HL-60 (cell line): ENCODE data around the gene MED16.

Experiments used
- DNase-seq, 2 experiments: peaks; one replicate each; pipeline ENCODE4 v3.0.0-alpha.2; 2010 to 2020; ENCODE audit warnings: low read depth in 1 of 2, low spot score in 1 of 2
- H3K27ac ChIP-seq: fragments of 250-450 bp; sonication (Bioruptor Pico); replicated peaks from 2 replicates; pipeline ENCODE4 v1.5.1; 2020; ENCODE audit warnings: mild to moderate bottlenecking, moderate library complexity
- H3K27me3 ChIP-seq: fragments of 250-450 bp; sonication (Bioruptor Pico); 2 replicates; pipeline ENCODE4 v1.5.1; 2021; ENCODE audit warnings: mild to moderate bottlenecking, moderate library complexity; ENCODE audit not compliant: insufficient read depth, poor library complexity, severe bottlenecking
- H3K4me3 ChIP-seq: replicated peaks from 2 replicates; pipeline ENCODE4 v1.5.1; 2011; ENCODE audit warnings: mild to moderate bottlenecking, control low read depth, low read length; ENCODE audit not compliant: insufficient read depth
- CTCF ChIP-seq: IDR thresholded peaks from one replicate; pipeline ENCODE4 v1.5.1; 2011; ENCODE audit warnings: low read length, control low read depth, inconsistent platforms; ENCODE audit not compliant: insufficient read depth
- GABPA ChIP-seq: IDR thresholded peaks from 2 replicates; pipeline ENCODE4 v1.6.1; 2012; ENCODE audit warnings: low read depth
- POLR2AphosphoS5 ChIP-seq: IDR thresholded peaks from 2 replicates; pipeline ENCODE4 v1.6.1; 2012; ENCODE audit warnings: low read depth
- REST ChIP-seq: IDR thresholded peaks from 2 replicates; pipeline ENCODE4 v1.6.1; 2012; ENCODE audit warnings: low read depth; ENCODE audit not compliant: insufficient replicate concordance
- SPI1 ChIP-seq: IDR thresholded peaks from 2 replicates; pipeline ENCODE4 v1.6.1; 2012; ENCODE audit warnings: low read depth, mild to moderate bottlenecking, borderline replicate concordance

The MED16 gene

DNA sequence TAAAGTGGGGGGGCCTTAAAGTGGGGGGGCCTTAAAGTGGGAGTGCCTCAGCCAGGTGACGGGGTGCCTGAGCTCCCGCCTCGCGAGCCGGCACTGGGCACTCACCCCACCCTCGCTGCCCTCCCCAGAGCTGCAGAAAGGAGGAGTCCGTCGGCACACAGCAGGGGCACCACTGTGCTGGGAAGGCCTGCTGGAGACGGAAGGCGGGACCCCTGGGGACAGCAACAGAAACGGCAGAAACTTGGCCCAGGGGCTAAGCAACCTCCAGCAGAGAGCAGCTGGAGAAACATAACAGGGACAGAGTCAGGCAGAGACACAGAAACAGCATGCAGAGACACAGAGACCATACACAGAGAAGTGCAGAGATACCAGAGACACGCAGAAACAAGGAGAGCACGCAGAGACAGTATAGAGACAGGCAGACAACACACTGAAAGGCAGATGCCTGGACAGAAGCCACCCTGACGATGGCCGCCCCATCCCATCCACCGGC, 25.6 kb downstream of the MED16 start:
- no peak for DNase-seq
- Histone ChIP-seq H3K4me3 (no peak overlapping the region), H3K27me3 (no peaks in the 10 kb centered on the region), H3K27ac (no peak overlapping the region)
- TF ChIP-seq POLR2AphosphoS5 (no peak; the same call in 1 of the 2 replicates), REST (no peak), CTCF (no peak), GABPA (no peak), SPI1 (no peak)

GRCh38 chr19:866769-867300, 26.2 kb downstream of the MED16 start:
- H3K27ac ChIP-seq, result no peak overlapping the region
- no peak for TF ChIP-seq CTCF
- TF ChIP-seq SPI1, result no peak
- no peak for TF ChIP-seq REST
- no peak; the same call in 1 of the 2 replicates for TF ChIP-seq POLR2AphosphoS5
- TF ChIP-seq GABPA, result no peak
- no peak for DNase-seq
- no peaks in the 10 kb centered on the region for H3K27me3 ChIP-seq
- no peak overlapping the region for H3K4me3 ChIP-seq

GRCh38 chr19:863315-863620, 29.7 kb downstream of the MED16 start:
- H3K27ac ChIP-seq, result peak overlapping the region; percentile 67
- no peak for TF ChIP-seq REST
- no peak for TF ChIP-seq GABPA
- TF ChIP-seq POLR2AphosphoS5, result no peak; the same call in 1 of the 2 replicates
- no peak for TF ChIP-seq CTCF
- TF ChIP-seq SPI1, result no peak
- no peaks in the 10 kb centered on the region for H3K27me3 ChIP-seq

More at GRCh38 chr19:863315-863620, 29.7 kb downstream of the MED16 start:
- no peak for DNase-seq
- no peak overlapping the region for H3K4me3 ChIP-seq
